Brain microvascular endothelial cell (primary cell): ENCODE results near the gene PTK6.

Source experiments
- DNase-seq: peaks from one replicate; pipeline ENCODE4 v3.0.0-alpha.2; 2020
- H3K27ac ChIP-seq: fragments of 250-450 bp; sonication (Bioruptor Pico); 2 replicates; pipeline ENCODE4 v1.5.1; 2020; ENCODE audit warnings: mild to moderate bottlenecking, moderate library complexity
- H3K27me3 ChIP-seq: fragments of 250-450 bp; sonication (Bioruptor Pico); replicated peaks from 2 replicates; pipeline ENCODE4 v1.5.1; 2020; ENCODE audit warnings: mild to moderate bottlenecking
- H3K36me3 ChIP-seq: fragments of 250-450 bp; sonication (Bioruptor Pico); replicated peaks from 2 replicates; pipeline ENCODE4 v1.5.1; 2020; ENCODE audit warnings: mild to moderate bottlenecking
- H3K4me3 ChIP-seq: 2 replicates; pipeline ENCODE4 v1.5.1; 2011; ENCODE audit warnings: low read depth, mild to moderate bottlenecking, control low read depth, low read length, moderate library complexity
- in situ Hi-C: cut with HindIII; loops from 2 replicates; pipeline ENCODE4 v1.10.0; 2017; ENCODE audit warnings: low sequenced_read_pairs, low pct_ligation_motif_present
- TF ChIP-seq, protein P1 (sequence below): IDR thresholded peaks from 2 replicates; pipeline ENCODE4 v1.5.1; 2011; ENCODE audit warnings: low read depth, mild to moderate bottlenecking, moderate library complexity, low read length, control low read depth, inconsistent platforms; ENCODE audit errors: missing control alignments

The PTK6 gene

GRCh38 chr20:63504642-63505041 is 32.5 kb downstream of the PTK6 start:
- in situ Hi-C loops, result no loop called here
- Histone ChIP-seq H3K4me3 (no peak overlapping the region), H3K27ac (no peak overlapping the region), H3K27me3 (peaks cover 9% of the 10 kb centered on the region), H3K36me3 (no peaks in the 10 kb centered on the region)
- no peak for DNase-seq
- TF ChIP-seq, protein P1, sequence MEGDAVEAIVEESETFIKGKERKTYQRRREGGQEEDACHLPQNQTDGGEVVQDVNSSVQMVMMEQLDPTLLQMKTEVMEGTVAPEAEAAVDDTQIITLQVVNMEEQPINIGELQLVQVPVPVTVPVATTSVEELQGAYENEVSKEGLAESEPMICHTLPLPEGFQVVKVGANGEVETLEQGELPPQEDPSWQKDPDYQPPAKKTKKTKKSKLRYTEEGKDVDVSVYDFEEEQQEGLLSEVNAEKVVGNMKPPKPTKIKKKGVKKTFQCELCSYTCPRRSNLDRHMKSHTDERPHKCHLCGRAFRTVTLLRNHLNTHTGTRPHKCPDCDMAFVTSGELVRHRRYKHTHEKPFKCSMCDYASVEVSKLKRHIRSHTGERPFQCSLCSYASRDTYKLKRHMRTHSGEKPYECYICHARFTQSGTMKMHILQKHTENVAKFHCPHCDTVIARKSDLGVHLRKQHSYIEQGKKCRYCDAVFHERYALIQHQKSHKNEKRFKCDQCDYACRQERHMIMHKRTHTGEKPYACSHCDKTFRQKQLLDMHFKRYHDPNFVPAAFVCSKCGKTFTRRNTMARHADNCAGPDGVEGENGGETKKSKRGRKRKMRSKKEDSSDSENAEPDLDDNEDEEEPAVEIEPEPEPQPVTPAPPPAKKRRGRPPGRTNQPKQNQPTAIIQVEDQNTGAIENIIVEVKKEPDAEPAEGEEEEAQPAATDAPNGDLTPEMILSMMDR, result no peak

GRCh38 chr20:63503524-63503923 is 33.7 kb downstream of the PTK6 start:
- in situ Hi-C loops, result no loop called here
- H3K27me3 ChIP-seq, result peaks cover 15% of the 10 kb centered on the region
- H3K4me3 ChIP-seq, result no peak overlapping the region
- DNase-seq, result no peak
- H3K36me3 ChIP-seq, result no peaks in the 10 kb centered on the region
- TF ChIP-seq, protein P1, result no peak
- H3K27ac ChIP-seq, result no peak overlapping the region

GRCh38 chr20:63502671-63503172 is 34.5 kb downstream of the PTK6 start:
- DNase-seq, result no peak
- Histone ChIP-seq H3K27ac (no peak overlapping the region), H3K4me3 (no peak overlapping the region), H3K36me3 (no peaks in the 10 kb centered on the region), H3K27me3 (peaks cover 19% of the 10 kb centered on the region)
- TF ChIP-seq, protein P1, result no peak
- in situ Hi-C loops, result no loop called here

DNA sequence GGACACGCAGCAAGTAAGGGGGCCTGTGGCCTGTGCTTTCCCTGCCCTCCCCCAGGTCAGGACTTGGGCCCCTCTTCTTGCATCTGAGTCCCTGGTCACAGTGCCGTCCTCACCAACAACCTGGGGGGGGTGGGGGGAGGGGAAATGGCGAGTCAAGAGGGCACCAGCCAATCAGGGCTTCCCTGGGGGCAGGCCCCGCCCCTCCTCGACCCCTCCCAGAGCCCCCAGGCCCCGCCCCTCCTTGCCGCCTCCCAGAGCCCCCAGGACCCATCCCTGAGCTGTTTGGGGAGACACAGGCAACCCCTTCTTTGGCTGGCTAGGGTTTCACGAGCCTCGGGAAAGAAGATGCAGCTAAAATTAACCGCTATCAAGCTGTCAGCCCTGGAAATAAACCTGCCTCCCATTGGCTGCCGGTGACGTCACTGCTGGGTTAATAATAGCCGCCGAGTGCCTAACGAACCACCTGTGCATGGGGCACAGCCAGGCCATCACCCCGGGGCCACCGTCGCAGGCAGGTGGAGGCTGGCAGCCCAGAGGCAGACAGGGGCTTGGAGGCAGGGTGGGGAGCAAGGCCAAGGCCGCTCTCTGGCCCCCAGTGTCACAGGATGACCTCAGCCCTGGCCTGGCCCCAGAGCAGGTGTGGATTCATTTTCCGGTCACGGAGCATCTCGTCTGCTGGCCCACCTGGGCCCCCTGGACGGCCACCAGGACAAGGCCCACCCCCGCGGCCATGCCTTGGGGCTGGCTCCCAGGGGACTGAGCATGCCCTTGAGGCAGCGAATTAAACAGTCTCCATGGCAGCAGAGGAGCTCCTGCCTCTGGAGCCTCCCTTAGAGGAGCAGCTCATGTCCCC is 35.1 kb downstream of the PTK6 start:
- in situ Hi-C loops, result no loop called here
- Histone ChIP-seq H3K36me3 (no peaks in the 10 kb centered on the region), H3K27ac (no peak overlapping the region), H3K27me3 (peaks cover 19% of the 10 kb centered on the region), H3K4me3 (no peak overlapping the region)
- DNase-seq, result no peak
- TF ChIP-seq, protein P1, result no peak

DNA sequence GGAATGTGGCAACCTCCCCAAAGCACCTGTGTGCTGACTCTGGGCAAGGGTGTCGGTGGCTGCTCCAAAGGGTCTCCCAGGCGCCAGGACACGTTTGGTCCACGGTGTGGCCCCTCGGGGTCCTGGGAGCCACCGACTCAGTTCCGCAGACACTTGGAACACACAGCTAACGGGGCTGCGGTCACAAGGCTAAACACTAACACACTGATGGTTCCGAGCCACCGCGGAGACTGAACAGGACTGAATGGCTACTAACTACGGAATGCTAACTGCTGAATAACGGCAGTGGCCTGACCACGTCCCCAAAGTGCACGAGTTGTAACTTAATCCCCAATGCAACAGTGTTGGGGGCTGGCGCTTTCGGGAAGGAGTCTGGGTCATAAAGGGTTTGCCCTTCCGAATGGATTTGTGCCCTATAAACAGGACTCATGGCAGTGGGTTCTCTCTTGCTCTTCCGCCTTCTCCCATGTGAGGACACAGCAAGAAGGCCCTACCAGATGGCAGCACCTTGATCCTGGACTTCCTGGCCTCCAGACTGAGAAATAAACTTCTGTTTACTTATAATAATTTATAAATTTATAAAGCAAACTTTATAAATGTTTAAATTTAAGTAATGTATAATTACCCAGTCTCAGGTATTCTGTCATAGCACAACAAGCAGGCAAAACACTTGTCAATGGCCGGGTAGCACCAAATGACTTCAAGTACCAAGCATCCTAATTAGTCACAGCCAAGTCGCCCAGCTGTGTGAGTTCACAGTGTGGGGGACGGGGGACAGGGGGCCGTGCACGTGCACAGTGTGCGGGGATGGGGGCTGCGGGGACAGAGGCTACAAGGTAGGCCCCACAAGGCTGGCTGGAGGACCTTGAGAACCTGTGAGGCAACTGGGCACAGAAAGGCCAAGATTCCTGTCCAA is 36.0 kb downstream of the PTK6 start:
- no peak overlapping the region for H3K27ac ChIP-seq
- in situ Hi-C loops, result no loop called here
- TF ChIP-seq, protein P1, result no peak
- no peak for DNase-seq
- H3K36me3 ChIP-seq, result no peaks in the 10 kb centered on the region
- no peak overlapping the region for H3K4me3 ChIP-seq
- peaks cover 19% of the 10 kb centered on the region for H3K27me3 ChIP-seq
